Right lobe of liver (tissue), 6 donors: ENCODE results near the gene EXOC3. TPM values are rescaled to one million over a fixed set of nuclear protein-coding genes. Genes with fewer than 3 reads are reported as not detected.

ENCODE experiments used
- ATAC-seq, 4 donors: fragments of 200-7000 bp; cut with Tn5 transposase; one replicate each; pipeline ENCODE4 v1.9.1; 2020; ENCODE audit warnings: mild to moderate bottlenecking in 4 of 4, moderate library complexity in 4 of 4
- DNase-seq, 3 donors: peaks; one replicate each; pipeline ENCODE4 v3.0.0-alpha.2; 2020
- H3K27ac ChIP-seq, 3 donors: fragments of 200-600 bp; one replicate each; pipeline ENCODE4 v1.8.0; 2022
- H3K27me3 ChIP-seq, 2 donors: fragments of 200-600 bp; one replicate each; pipeline ENCODE4 v1.8.0; 2022
- H3K36me3 ChIP-seq, 4 donors: fragments of 200-600 bp; sonication (generic) in 1 of 4; one replicate each; pipeline versions ENCODE4 v1.5.1 to v1.8.0; 2017 to 2022; ENCODE audit warnings: control low read depth in 1 of 4
- H3K4me1 ChIP-seq, 4 donors: fragments of 200-600 bp; sonication (generic) in 1 of 4; one replicate each; pipeline versions ENCODE4 v1.5.1 to v1.8.0; 2017 to 2022; ENCODE audit warnings: control low read depth in 1 of 4
- H3K4me3 ChIP-seq, 3 donors: fragments of 200-600 bp; one replicate each; pipeline ENCODE4 v1.8.0; 2022
- H3K9me3 ChIP-seq, 4 donors: fragments of 200-600 bp; sonication (generic) in 1 of 4; one replicate each; pipeline versions ENCODE4 v1.5.1 to v1.8.0; 2017 to 2022; ENCODE audit warnings: control low read depth in 1 of 4
- CTCF ChIP-seq, 4 donors: fragments of 200-600 bp in 3 of 4; fragments of 450-650 bp in 1 of 4; IDR thresholded peaks; one replicate each; pipeline versions ENCODE4 v1.5.1 to v1.8.0; 2016 to 2022; ENCODE audit warnings: antibody characterized with exemption in 4 of 4, mild to moderate bottlenecking in 2 of 4
- POLR2A ChIP-seq: fragments of 450-650 bp; IDR thresholded peaks from one replicate; pipeline ENCODE4 v1.6.1; 2017; ENCODE audit warnings: antibody characterized with exemption, mild to moderate bottlenecking
- WGBS: methylation state at CpG from one replicate; pipeline ENCODE4 v1.1.6; 2018; ENCODE audit warnings: low coverage, low lambda C conversion rate; ENCODE audit not compliant: insufficient coverage; ENCODE audit errors: missing lambda C conversion rate; 5-methylcytosine and 5-hydroxymethylcytosine counted together
- intact Hi-C, 2 donors: fragments of 100-400 bp; cut with DNase I; formaldehyde crosslinking; loops; one replicate each; pipeline versions ENCODE4 v1.11.2 to v1.14.1; 2022
- total RNA-seq, 6 experiments: library from RNA; depleted of rRNA in 2 of 6; stranded (reverse); fragments of >200 nt in 2 of 6; fragmentation: NEBNext Ultra II Directional in 3 of 6; extraction: Animal tissue kit (Norgen Biotek cat#: 25700) in 3 of 6; gene quantifications; one replicate each; pipeline versions ENCODE4 v1.1.0 to v1.2.4, GENCODE V29; 2016 to 2023
- donor health status: DM: no; HTN: yes; CAD: no.
- donor health status: DM: no; HTN: no; CAD: no.
- donor health status: DM: no; HTN: no; CAD: no.
- donor health status: DM: no; HTN: yes; CAD: no.
- donor health status: DM: no; HTN: yes; CAD: no.

The EXOC3 gene
- total RNA-seq, 6 experiments from 2014 or later: 14.6 to 24.3 (median 20.0) TPM

- H3K27me3 ChIP-seq: no peaks in the 10 kb centered on the region
- no peaks in the 10 kb centered on the region for H3K36me3 ChIP-seq
- WGBS: no CpG with 5 or more reads among the region's 33 CpGs
- ATAC-seq (no peak), DNase-seq (no peak)
- intact Hi-C loops: no loop called here
- no peak overlapping the region for H3K4me3 ChIP-seq
- no peak overlapping the region for H3K27ac ChIP-seq
- no peaks in the 10 kb centered on the region for H3K9me3 ChIP-seq
- no peak for TF ChIP-seq CTCF (IDR thresholded peaks at IDR 0.05)
- H3K4me1 ChIP-seq: no peaks in the 10 kb centered on the region
Measured at GRCh38 chr5:488241-488640, 45.3 kb downstream of the EXOC3 start.

GRCh38 chr5:488744-489688 lies 46.0 kb downstream of the EXOC3 start:
- no CpG with 5 or more reads among the region's 40 CpGs for WGBS
- Histone ChIP-seq H3K27me3 (no peaks in the 10 kb centered on the region), H3K4me1 (no peaks in the 10 kb centered on the region), H3K36me3 (no peaks in the 10 kb centered on the region), H3K9me3 (no peaks in the 10 kb centered on the region), H3K27ac (no peak overlapping the region), H3K4me3 (no peak overlapping the region)
- DNase-seq: no peak
- TF ChIP-seq CTCF (IDR thresholded peaks at IDR 0.05) (no peak), POLR2A (no peak)
- intact Hi-C loops: no loop called here
- ATAC-seq: no peak

- intact Hi-C loops: no loop called here
- TF ChIP-seq CTCF (IDR thresholded peaks at IDR 0.05) (no peak), POLR2A (no peak)
- Histone ChIP-seq H3K27ac (no peak overlapping the region), H3K36me3 (no peaks in the 10 kb centered on the region), H3K4me3 (no peak overlapping the region), H3K27me3 (no peaks in the 10 kb centered on the region), H3K4me1 (no peaks in the 10 kb centered on the region), H3K9me3 (no peaks in the 10 kb centered on the region)
- ATAC-seq (no peak), DNase-seq (no peak)
- WGBS: 40% methylated on average over 15 of the region's 21 CpGs
Measured at GRCh38 chr5:489689-490080, 46.7 kb downstream of the EXOC3 start.

GRCh38 chr5:490116-491106 lies 47.4 kb downstream of the EXOC3 start:
- TF ChIP-seq POLR2A: no peak
- no peak for TF ChIP-seq CTCF (IDR thresholded peaks at IDR 0.05)
- Histone ChIP-seq H3K9me3 (no peaks in the 10 kb centered on the region), H3K4me3 (no peak overlapping the region), H3K36me3 (no peaks in the 10 kb centered on the region), H3K27ac (no peak overlapping the region), H3K27me3 (no peaks in the 10 kb centered on the region), H3K4me1 (no peaks in the 10 kb centered on the region)
- 89% methylated on average over 5 of the region's 48 CpGs for WGBS
- DNase-seq (no peak), ATAC-seq (no peak)
- intact Hi-C loops: no loop called here
